ENCODE measurements around the gene HAPLN2. TPM values are rescaled to one million over a fixed set of nuclear protein-coding genes. Genes with fewer than 3 reads are reported as not detected.

The HAPLN2 gene
- total RNA-seq, 1 experiment from 2014 or later = 0.20 TPM

GRCh38 chr1:156641761-156642264 lies 22.6 kb downstream of the HAPLN2 start, which contains the start of gene BCAN:
TSS of gene BCAN (plus strand) at chr1:156642117. CDS start at chr1:156646055, 3,938 bp downstream.
- Histone ChIP-seq H3K4me3 (peak within 1 kb of the TSS; percentile 40), H3K9me3 (replicated peaks) (no peaks in the 10 kb centered on the region), H3K4me1 (peaks cover 35% of the 10 kb centered on the region), H3K27ac (no peak within 1 kb of the TSS), H3K36me3 (no peaks in the 10 kb centered on the region), H3K27me3 (peaks cover 7% of the 10 kb centered on the region)
- peak; percentile 66 to 69 for DNase-seq

GRCh38 chr1:156642265-156643048 lies 23.2 kb downstream of the HAPLN2 start:
- peak overlapping the region; percentile 40 for H3K4me3 ChIP-seq
- no peaks in the 10 kb centered on the region for H3K9me3 ChIP-seq (replicated peaks)
- H3K4me1 ChIP-seq = peaks cover 35% of the 10 kb centered on the region
- peaks cover 7% of the 10 kb centered on the region for H3K27me3 ChIP-seq
- H3K36me3 ChIP-seq = no peaks in the 10 kb centered on the region
- peak; percentile 64 to 65 for DNase-seq
- no peak overlapping the region for H3K27ac ChIP-seq

- H3K4me3 ChIP-seq = no peak overlapping the region
- no peak overlapping the region for H3K27ac ChIP-seq
- DNase-seq = no peak
- H3K36me3 ChIP-seq = no peaks in the 10 kb centered on the region
- peaks cover 33% of the 10 kb centered on the region for H3K4me1 ChIP-seq
- H3K9me3 ChIP-seq (replicated peaks) = no peaks in the 10 kb centered on the region
- peaks cover 7% of the 10 kb centered on the region for H3K27me3 ChIP-seq
Observed at GRCh38 chr1:156643049-156643777, 24.0 kb downstream of the HAPLN2 start.

GRCh38 chr1:156643778-156644092 lies 24.5 kb downstream of the HAPLN2 start:
- peaks cover 7% of the 10 kb centered on the region for H3K27me3 ChIP-seq
- peaks cover 28% of the 10 kb centered on the region for H3K4me1 ChIP-seq
- DNase-seq = no peak
- H3K4me3 ChIP-seq = no peak overlapping the region
- H3K9me3 ChIP-seq (replicated peaks) = no peaks in the 10 kb centered on the region
- H3K27ac ChIP-seq = no peak overlapping the region
- H3K36me3 ChIP-seq = no peaks in the 10 kb centered on the region

GRCh38 chr1:156644146-156644545 lies 24.9 kb downstream of the HAPLN2 start:
- Histone ChIP-seq H3K36me3 (no peaks in the 10 kb centered on the region), H3K27me3 (peaks cover 7% of the 10 kb centered on the region), H3K4me3 (no peak overlapping the region), H3K9me3 (replicated peaks) (no peaks in the 10 kb centered on the region), H3K4me1 (peaks cover 24% of the 10 kb centered on the region), H3K27ac (no peak overlapping the region)
- no peak for DNase-seq

GRCh38 chr1:156644640-156645039 lies 25.4 kb downstream of the HAPLN2 start:
- H3K27me3 ChIP-seq = peaks cover 7% of the 10 kb centered on the region
- no peaks in the 10 kb centered on the region for H3K9me3 ChIP-seq (replicated peaks)
- no peak for DNase-seq
- peaks cover 19% of the 10 kb centered on the region for H3K4me1 ChIP-seq
- no peak overlapping the region for H3K4me3 ChIP-seq
- no peaks in the 10 kb centered on the region for H3K36me3 ChIP-seq
- H3K27ac ChIP-seq = no peak overlapping the region

GRCh38 chr1:156645056-156645455 lies 25.8 kb downstream of the HAPLN2 start:
- H3K4me3 ChIP-seq = no peak overlapping the region
- H3K36me3 ChIP-seq = no peaks in the 10 kb centered on the region
- peaks cover 14% of the 10 kb centered on the region for H3K4me1 ChIP-seq
- peaks cover 7% of the 10 kb centered on the region for H3K27me3 ChIP-seq
- no peaks in the 10 kb centered on the region for H3K9me3 ChIP-seq (replicated peaks)
- DNase-seq = no peak
- no peak overlapping the region for H3K27ac ChIP-seq

- no peaks in the 10 kb centered on the region for H3K36me3 ChIP-seq
- no peak for DNase-seq
- H3K4me3 ChIP-seq = no peak overlapping the region
- no peak overlapping the region for H3K27ac ChIP-seq
- H3K4me1 ChIP-seq = peaks cover 13% of the 10 kb centered on the region
- H3K9me3 ChIP-seq (replicated peaks) = no peaks in the 10 kb centered on the region
- peaks cover 7% of the 10 kb centered on the region for H3K27me3 ChIP-seq
Observed at GRCh38 chr1:156645666-156646065, 26.5 kb downstream of the HAPLN2 start.

GRCh38 chr1:156646738-156647211 lies 27.6 kb downstream of the HAPLN2 start:
- peaks cover 7% of the 10 kb centered on the region for H3K27me3 ChIP-seq

GRCh38 chr1:156647351-156647750 lies 28.1 kb downstream of the HAPLN2 start:
- H3K4me3 ChIP-seq = no peak overlapping the region
- no peak overlapping the region for H3K27ac ChIP-seq
- H3K36me3 ChIP-seq = no peaks in the 10 kb centered on the region
- H3K9me3 ChIP-seq (replicated peaks) = no peaks in the 10 kb centered on the region
- H3K27me3 ChIP-seq = peaks cover 7% of the 10 kb centered on the region
- DNase-seq = no peak
- H3K4me1 ChIP-seq = peaks cover 6% of the 10 kb centered on the region

More at GRCh38 chr1:156646738-156647211, 27.6 kb downstream of the HAPLN2 start:
- Histone ChIP-seq H3K27ac (no peak overlapping the region), H3K9me3 (replicated peaks) (no peaks in the 10 kb centered on the region), H3K36me3 (no peaks in the 10 kb centered on the region), H3K4me1 (peaks cover 9% of the 10 kb centered on the region), H3K4me3 (no peak overlapping the region)
- no peak for DNase-seq

GRCh38 chr1:156648496-156648895 lies 29.3 kb downstream of the HAPLN2 start:
- no peaks in the 10 kb centered on the region for H3K9me3 ChIP-seq (replicated peaks)
- H3K4me1 ChIP-seq = no peaks in the 10 kb centered on the region
- H3K4me3 ChIP-seq = no peak overlapping the region
- H3K27ac ChIP-seq = no peak overlapping the region
- no peaks in the 10 kb centered on the region for H3K27me3 ChIP-seq
- no peaks in the 10 kb centered on the region for H3K36me3 ChIP-seq
- no peak for DNase-seq

GRCh38 chr1:156648951-156649350 lies 29.7 kb downstream of the HAPLN2 start:
- no peak overlapping the region for H3K4me3 ChIP-seq
- no peak overlapping the region for H3K27ac ChIP-seq
- no peaks in the 10 kb centered on the region for H3K9me3 ChIP-seq (replicated peaks)
- DNase-seq = no peak
- H3K4me1 ChIP-seq = no peaks in the 10 kb centered on the region
- no peaks in the 10 kb centered on the region for H3K36me3 ChIP-seq
- no peaks in the 10 kb centered on the region for H3K27me3 ChIP-seq

GRCh38 chr1:156652131-156652991 lies 33.1 kb downstream of the HAPLN2 start:
- peak in 1 of 2 experiments; percentile 74 for DNase-seq
- H3K9me3 ChIP-seq (replicated peaks) = no peaks in the 10 kb centered on the region
- no peaks in the 10 kb centered on the region for H3K27me3 ChIP-seq
- no peak overlapping the region for H3K4me3 ChIP-seq
- no peaks in the 10 kb centered on the region for H3K4me1 ChIP-seq
- no peaks in the 10 kb centered on the region for H3K36me3 ChIP-seq
- no peak overlapping the region for H3K27ac ChIP-seq

- no peak for DNase-seq
- Histone ChIP-seq H3K4me3 (no peak overlapping the region), H3K9me3 (replicated peaks) (no peaks in the 10 kb centered on the region), H3K27ac (no peak overlapping the region), H3K27me3 (no peaks in the 10 kb centered on the region), H3K4me1 (no peaks in the 10 kb centered on the region), H3K36me3 (no peaks in the 10 kb centered on the region)
Observed at GRCh38 chr1:156652992-156653355, 33.8 kb downstream of the HAPLN2 start.

Measured in SJCRH30 (cell line).